Measurements from ENCODE around the gene TMEM59.

GRCh38 chr1:54018635-54019034 is 34.4 kb downstream of the TMEM59 start:
- TF ChIP-seq CTCF (conservative IDR thresholded peaks at IDR 0.05; ENCODE audit: low read depth, low read length) (no peak), EZH2 (IDR thresholded peaks at IDR 0.05; ENCODE audit: borderline replicate concordance, low read depth, low read length, poor library complexity, severe bottlenecking) (no peak)

Measured in A673 (cell line).